ENCODE measurements around the gene SORBS1. TPM values are rescaled to one million over a fixed set of nuclear protein-coding genes. Genes with fewer than 3 reads are reported as not detected.
A peak's percentile ranks its signal among the peaks of the same experiment; 100 is the strongest.

The SORBS1 gene
- total and polyA plus RNA-seq, 9 of the 15 experiments (the other 6 are each of a cell fraction or from before 2014, with no cell fraction given), result 2.0 to 13.3 (median 6.5) TPM

- TF ChIP-seq REST (IDR thresholded peaks at IDR 0.05; ENCODE audit: borderline replicate concordance) (peak; percentile 41; the same call in 1 of the 2 replicates), REST (CRISPR knock-in tag; IDR thresholded peaks at IDR 0.05; ENCODE audit: low read depth) (no peak), RHOXF2B (CRISPR knock-in tag; conservative IDR thresholded peaks at IDR 0.05) (no peak), NFATC3 (IDR thresholded peaks at IDR 0.05) (no peak), ZBTB43 (CRISPR knock-in tag; IDR thresholded peaks at IDR 0.05) (no peak), ZBTB17 (CRISPR knock-in tag; IDR thresholded peaks at IDR 0.05) (no peak), ZNF224 (CRISPR knock-in tag; IDR thresholded peaks at IDR 0.05) (no peak), C11orf30 (IDR thresholded peaks at IDR 0.05; ENCODE audit: low read depth) (peak; percentile 79), ETV1 (tag; conservative IDR thresholded peaks at IDR 0.05; ENCODE audit: low read depth) (0 out of 2 replicates have a peak, but pooled peaks have one; percentile 12), HDAC2 (IDR thresholded peaks at IDR 0.05) (no peak), MAFF (IDR thresholded peaks at IDR 0.05; ENCODE audit: low read length) (peak; percentile 46), DLX4 (CRISPR knock-in tag; IDR thresholded peaks at IDR 0.05) (no peak), MAFK (IDR thresholded peaks at IDR 0.05; ENCODE audit: low read length) (peak; percentile 60; the same call in 1 of the 2 replicates), ZNF592 (IDR thresholded peaks at IDR 0.05) (peak; percentile 85), POLR2A (conservative IDR thresholded peaks at IDR 0.05) (0 out of 2 replicates have a peak, but pooled peaks have one; percentile 28), ARID1B (IDR thresholded peaks at IDR 0.05) (peak; percentile 58)
These were observed 166.8 kb downstream of the SORBS1 start (continued) for GRCh38 chr10:95394161-95394880.
